ENCODE results near the gene MRPS2.

DNA sequence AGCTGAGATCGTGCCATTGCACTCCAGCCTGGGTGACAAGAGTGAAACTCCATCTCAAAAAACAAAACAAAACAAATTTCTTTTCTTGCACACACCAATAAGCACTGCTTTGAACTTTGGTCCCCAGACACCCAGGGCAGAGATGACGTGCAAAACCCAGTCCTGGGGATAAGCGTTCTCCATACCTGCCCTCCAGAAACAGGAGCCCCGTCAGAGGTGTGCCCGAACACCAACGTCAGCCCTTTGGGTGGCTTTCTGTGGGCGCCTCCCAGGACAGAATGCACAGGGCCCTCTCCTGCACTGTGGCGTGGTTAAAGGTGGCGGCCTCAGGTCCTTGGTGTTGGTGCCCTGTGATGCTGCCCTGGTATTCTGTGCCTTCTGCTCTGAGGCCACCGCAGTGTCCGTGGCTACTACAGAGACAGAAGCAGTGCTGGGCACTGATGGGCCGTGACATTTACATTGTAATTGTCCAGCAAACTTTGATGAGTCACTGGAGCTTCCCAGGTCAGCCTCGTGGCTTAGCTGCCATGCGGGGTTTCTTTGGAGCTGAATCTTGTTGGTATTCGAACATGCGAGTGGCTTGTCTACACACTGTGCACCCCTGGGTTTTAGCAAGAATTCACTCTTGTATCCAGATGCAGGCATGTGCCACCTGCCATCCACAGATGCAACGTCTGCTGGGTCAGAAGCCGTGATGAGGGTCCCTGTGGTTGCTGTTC lies 11.1 kb upstream of the MRPS2 start:
- TF ChIP-seq, protein P1, sequence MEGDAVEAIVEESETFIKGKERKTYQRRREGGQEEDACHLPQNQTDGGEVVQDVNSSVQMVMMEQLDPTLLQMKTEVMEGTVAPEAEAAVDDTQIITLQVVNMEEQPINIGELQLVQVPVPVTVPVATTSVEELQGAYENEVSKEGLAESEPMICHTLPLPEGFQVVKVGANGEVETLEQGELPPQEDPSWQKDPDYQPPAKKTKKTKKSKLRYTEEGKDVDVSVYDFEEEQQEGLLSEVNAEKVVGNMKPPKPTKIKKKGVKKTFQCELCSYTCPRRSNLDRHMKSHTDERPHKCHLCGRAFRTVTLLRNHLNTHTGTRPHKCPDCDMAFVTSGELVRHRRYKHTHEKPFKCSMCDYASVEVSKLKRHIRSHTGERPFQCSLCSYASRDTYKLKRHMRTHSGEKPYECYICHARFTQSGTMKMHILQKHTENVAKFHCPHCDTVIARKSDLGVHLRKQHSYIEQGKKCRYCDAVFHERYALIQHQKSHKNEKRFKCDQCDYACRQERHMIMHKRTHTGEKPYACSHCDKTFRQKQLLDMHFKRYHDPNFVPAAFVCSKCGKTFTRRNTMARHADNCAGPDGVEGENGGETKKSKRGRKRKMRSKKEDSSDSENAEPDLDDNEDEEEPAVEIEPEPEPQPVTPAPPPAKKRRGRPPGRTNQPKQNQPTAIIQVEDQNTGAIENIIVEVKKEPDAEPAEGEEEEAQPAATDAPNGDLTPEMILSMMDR (IDR thresholded peaks at IDR 0.05; ENCODE audit: poor library complexity, severe bottlenecking) = no peak
- TF ChIP-seq, protein P2, sequence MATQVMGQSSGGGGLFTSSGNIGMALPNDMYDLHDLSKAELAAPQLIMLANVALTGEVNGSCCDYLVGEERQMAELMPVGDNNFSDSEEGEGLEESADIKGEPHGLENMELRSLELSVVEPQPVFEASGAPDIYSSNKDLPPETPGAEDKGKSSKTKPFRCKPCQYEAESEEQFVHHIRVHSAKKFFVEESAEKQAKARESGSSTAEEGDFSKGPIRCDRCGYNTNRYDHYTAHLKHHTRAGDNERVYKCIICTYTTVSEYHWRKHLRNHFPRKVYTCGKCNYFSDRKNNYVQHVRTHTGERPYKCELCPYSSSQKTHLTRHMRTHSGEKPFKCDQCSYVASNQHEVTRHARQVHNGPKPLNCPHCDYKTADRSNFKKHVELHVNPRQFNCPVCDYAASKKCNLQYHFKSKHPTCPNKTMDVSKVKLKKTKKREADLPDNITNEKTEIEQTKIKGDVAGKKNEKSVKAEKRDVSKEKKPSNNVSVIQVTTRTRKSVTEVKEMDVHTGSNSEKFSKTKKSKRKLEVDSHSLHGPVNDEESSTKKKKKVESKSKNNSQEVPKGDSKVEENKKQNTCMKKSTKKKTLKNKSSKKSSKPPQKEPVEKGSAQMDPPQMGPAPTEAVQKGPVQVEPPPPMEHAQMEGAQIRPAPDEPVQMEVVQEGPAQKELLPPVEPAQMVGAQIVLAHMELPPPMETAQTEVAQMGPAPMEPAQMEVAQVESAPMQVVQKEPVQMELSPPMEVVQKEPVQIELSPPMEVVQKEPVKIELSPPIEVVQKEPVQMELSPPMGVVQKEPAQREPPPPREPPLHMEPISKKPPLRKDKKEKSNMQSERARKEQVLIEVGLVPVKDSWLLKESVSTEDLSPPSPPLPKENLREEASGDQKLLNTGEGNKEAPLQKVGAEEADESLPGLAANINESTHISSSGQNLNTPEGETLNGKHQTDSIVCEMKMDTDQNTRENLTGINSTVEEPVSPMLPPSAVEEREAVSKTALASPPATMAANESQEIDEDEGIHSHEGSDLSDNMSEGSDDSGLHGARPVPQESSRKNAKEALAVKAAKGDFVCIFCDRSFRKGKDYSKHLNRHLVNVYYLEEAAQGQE (IDR thresholded peaks at IDR 0.05; ENCODE audit: borderline replicate concordance) = no peak
- no peak for TF ChIP-seq POLR2AphosphoS5 (IDR thresholded peaks at IDR 0.05)
- no peak for TF ChIP-seq EZH2 (IDR thresholded peaks at IDR 0.05; ENCODE audit: borderline replicate concordance, insufficient read depth, low read length, poor library complexity, severe bottlenecking)
- no peak for TF ChIP-seq RAD21 (conservative IDR thresholded peaks at IDR 0.05)
- TF ChIP-seq TAF1 (IDR thresholded peaks at IDR 0.05; ENCODE audit: low read depth) = no peak
- no peak for TF ChIP-seq MXI1 (conservative IDR thresholded peaks at IDR 0.05; ENCODE audit: poor library complexity, severe bottlenecking)
- no peak for TF ChIP-seq EP300 (conservative IDR thresholded peaks at IDR 0.05; ENCODE audit: poor library complexity, severe bottlenecking)

Data from neural cell (in vitro differentiated cells).